Fibroblast of lung (primary cell): ENCODE measurements around the gene CSNK2A1.

Experiments used
- CTCF ChIP-seq, 2 donors: IDR thresholded peaks in 1 of 2; conservative IDR thresholded peaks in 1 of 2; 1 replicate in 1 of 2; 2 replicates in 1 of 2; pipeline ENCODE4 v1.5.1; 2011 to 2012; ENCODE audit warnings: low read length in 2 of 2, control low read depth in 1 of 2, inconsistent platforms in 1 of 2, low read depth in 1 of 2, mild to moderate bottlenecking in 1 of 2
- EZH2 ChIP-seq: IDR thresholded peaks from 2 replicates; pipeline ENCODE4 v1.5.1; 2012; ENCODE audit warnings: low read length, control low read depth, mild to moderate bottlenecking; ENCODE audit errors: missing control alignments

GRCh38 chr20:432677-433299, 110.8 kb downstream of the CSNK2A1 start:
- TF ChIP-seq CTCF (conservative IDR thresholded peaks at IDR 0.05 in 1 of 2, IDR thresholded peaks at IDR 0.05 in 1 of 2; ENCODE audit: low read depth in 1 of 2, low read length in 2 of 2) (no peak), EZH2 (no peak)
